GM21786 (cell line): Measurements from ENCODE around the gene CNDP1.
"Not testable (repeated sequence)": the region's sequence is repeated elsewhere in the genome, so short reads cannot be mapped to it uniquely, and the experiment has no call there.

Experiments used
- ATAC-seq: cut with Tn5 transposase; IDR thresholded peaks from one replicate; pipeline ENCODE4 v1.9.1; 2021; ENCODE audit not compliant: unreplicated experiment

The CNDP1 gene

GRCh38 chr18:74520096-74520833 is 14.0 kb upstream of the CNDP1 start:
- no peak for ATAC-seq

DNA sequence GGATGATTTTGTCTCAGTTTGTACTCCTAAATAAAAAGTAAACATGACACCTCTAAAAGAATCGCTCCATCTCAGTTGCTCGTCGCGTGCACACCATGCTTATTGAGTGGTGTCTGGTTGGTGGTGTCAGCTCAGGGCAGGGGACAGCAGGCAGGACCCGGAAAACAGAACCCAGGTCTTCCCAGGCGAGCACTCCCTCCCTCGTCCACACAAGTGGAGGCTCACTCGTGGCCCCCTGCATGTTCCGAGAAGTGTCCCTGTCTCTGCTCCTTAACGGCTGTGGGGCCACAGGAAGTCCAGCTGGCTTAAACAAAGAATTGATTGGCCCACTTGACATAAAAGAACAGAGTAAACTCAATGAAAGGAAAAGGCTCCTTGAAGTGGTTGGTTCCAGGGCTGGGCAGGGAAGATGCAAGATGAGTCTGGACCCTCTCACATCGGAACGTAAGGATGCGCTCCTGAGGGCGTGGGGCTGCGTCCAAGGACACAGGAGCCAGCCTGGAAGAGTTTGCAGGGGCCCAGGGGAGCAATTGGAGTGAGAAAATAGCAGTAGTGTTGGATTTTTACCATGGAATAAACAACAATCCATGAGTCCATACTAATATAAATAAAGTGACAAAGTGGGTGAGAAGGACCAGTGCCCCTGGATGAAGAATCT is 13.1 kb upstream of the CNDP1 start:
- no peak for ATAC-seq

DNA sequence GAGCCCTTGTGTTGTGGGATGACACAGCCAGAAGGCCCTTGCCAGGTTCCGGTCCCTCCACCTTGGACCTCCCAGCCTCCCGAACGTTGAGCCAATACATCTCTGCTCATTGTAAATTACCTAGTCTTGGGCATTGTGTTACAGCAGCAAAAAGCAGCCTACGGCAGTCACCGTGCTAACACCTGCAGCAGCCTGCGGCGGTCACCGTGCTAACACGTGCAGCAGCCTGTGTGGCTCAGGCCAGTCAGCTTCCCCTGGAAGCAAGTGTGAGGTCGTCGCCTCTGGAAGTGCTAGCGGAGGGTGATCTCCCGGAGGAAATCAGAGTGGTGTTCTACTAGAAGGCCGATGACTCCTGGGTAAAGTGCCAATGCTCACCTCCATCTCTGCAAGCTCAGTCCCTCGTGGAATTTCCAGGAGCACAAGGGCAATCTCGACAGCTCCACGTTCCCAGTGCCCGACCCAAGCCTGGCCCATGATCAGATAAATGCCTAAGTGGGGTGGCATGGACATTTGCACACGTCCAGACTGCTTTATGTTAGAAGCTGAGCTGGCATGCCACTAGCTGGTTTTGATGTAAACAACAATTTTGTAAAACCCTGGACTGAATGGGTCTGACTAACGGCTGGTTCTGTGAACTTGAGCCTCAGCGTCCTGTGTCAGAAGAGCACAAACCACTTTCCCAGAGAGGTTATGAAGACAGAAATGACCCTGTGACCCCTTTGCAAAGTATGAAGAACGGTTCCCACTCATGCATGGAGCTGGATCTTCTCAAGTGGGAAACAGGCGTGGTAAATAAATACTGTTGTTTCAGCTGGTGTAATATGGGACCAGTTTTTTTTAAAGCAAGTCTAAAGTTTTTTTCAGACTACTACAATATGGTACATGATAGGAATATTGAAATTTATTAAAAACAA is 11.4 kb upstream of the CNDP1 start:
- ATAC-seq, result no peak

DNA sequence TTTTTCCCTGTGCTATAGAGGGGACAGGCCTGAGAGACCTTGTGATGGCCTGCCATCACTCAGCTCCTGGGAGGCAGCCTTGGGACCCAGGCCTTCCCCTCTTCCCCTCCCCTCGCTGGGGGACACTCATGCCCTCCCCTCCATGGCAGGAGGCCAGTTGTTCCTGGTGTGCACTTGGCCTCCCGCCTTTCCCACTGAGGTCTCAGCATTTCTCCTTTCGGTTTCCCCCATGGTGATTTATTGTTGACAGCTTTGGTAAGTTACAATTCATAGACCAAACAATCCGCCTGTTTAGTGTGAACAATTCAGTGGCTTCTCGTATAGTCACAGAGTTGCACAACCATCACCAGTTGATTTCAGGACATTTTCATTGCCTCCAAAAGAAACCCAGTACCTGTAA is 10.2 kb upstream of the CNDP1 start:
- ATAC-seq, result no peak

- ATAC-seq, result not testable (repeated sequence)
These were observed 9.4 kb upstream of the CNDP1 start for GRCh38 chr18:74524915-74525314.

DNA sequence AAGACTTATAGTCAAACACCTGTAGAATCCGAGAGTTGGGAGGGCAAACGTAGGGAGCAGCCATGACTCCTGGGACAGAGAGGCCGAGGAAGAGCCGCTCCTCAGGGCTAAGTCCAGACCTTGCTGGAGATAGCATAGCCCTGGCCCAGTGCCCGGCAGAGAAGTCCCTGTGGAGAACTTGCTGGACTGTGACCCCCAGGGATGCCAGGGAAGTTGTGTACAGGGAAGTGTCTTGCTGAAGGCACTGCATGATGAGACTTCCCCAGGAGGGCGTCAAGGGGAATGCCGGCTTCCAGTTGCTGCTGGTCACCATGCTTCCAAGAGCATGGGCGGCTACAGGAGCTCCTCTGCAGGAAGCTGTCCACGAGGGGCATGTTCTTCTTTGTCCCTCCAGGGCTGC is 8.6 kb upstream of the CNDP1 start:
- no peak for ATAC-seq

DNA sequence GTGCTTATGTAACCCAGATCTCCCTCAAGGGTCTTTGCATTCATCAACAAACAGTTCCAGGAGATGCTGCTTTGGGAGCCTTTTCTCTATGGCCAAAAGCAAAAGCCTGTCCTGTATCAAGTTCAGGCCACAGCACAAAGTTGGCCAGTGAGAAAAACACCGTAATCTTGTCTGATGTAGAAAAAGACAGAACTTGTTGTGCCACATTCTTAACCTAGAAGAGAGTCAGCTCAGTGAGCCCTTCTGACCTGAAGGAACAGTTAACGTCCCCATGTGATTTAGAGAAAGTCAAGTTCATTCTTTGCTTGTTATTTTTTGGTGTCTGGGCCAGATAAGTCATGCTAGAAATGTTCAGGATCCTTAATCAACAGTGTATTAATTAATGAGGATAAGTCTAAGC is 7.8 kb upstream of the CNDP1 start:
- ATAC-seq, result no peak

DNA sequence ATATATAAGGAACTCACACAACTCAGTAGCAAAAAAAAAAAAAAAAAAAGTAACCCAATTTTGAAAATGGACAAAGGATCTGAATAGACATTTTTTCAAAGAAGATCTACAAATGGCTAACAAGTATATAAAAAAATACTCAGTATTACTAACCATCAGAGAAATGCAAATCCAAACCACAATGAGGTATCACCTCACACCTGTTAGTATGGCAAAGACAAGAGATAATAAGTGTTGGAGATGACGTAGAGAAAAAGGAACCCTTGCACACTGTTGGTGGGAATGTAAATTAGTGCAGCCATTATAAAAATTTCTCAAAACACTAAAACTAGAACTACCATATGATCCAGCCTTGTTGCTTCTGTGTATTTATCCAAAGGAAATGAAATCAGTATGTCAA is 5.8 kb upstream of the CNDP1 start:
- peak; percentile 69 for ATAC-seq

GRCh38 chr18:74528913-74529312 is 5.4 kb upstream of the CNDP1 start:
- ATAC-seq, result no peak

GRCh38 chr18:74529378-74529777 is 4.9 kb upstream of the CNDP1 start:
- ATAC-seq, result no peak

GRCh38 chr18:74529811-74530583 is 4.3 kb upstream of the CNDP1 start:
- ATAC-seq, result no peak

GRCh38 chr18:74530584-74530862 is 3.8 kb upstream of the CNDP1 start:
- no peak for ATAC-seq

DNA sequence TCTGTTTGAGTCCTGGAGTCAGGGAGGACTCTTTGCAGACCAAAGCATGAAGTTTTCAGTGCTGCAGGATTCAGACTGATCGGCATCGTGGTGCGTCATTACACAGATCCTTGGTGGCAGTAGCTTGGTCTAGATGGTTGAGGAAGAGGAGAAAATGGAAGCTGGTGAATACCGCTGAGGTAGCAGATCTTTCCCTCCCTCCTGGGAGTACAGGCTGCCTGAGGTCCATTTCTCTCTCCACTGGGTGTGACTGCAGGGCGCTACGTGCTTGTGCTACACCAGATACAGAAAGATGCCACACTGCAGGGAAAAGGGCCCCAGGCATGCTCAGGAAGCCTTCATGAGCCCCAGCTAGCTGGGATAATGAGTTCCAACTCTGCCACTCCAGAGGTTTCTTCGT is 3.3 kb upstream of the CNDP1 start:
- no peak for ATAC-seq

GRCh38 chr18:74532511-74533025 is 1.7 kb upstream of the CNDP1 start:
- no peak for ATAC-seq

- no peak for ATAC-seq
These were observed 634 bp upstream of the CNDP1 start for GRCh38 chr18:74533666-74534065.

DNA sequence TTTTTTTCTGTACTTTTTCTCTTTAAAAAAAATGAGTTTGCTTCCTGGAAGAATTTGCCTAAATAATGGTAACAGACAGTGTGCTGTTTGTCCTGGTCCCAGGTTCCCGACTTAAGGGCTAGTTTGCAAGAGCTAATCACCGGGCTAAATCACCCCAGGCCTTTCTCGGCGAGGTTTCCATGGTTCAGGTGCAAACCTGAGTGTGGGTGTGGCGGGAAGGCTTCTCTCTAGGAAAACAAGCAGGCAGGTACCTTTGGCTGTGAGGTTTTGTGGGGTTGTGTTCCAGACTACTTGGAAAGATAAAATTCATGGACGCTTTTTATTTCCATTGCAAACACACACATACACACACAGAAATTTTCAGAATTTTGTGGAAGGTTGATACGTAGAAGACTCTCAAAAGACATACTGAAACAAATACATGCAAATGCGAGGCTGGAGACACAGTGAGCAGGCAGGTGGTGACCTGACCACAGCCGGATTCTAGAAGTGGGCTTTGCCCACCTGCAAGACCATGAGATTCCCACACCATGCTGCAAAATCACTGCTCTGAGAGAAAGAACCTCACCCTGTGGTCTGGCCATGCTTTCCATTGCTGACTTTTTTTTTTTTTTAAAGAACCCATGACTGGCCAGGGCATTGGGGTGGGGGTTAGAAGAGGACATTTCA is 815 bp downstream of the CNDP1 start:
- no peak for ATAC-seq

GRCh38 chr18:74539289-74539688 is 5.0 kb downstream of the CNDP1 start:
- ATAC-seq, result no peak

DNA sequence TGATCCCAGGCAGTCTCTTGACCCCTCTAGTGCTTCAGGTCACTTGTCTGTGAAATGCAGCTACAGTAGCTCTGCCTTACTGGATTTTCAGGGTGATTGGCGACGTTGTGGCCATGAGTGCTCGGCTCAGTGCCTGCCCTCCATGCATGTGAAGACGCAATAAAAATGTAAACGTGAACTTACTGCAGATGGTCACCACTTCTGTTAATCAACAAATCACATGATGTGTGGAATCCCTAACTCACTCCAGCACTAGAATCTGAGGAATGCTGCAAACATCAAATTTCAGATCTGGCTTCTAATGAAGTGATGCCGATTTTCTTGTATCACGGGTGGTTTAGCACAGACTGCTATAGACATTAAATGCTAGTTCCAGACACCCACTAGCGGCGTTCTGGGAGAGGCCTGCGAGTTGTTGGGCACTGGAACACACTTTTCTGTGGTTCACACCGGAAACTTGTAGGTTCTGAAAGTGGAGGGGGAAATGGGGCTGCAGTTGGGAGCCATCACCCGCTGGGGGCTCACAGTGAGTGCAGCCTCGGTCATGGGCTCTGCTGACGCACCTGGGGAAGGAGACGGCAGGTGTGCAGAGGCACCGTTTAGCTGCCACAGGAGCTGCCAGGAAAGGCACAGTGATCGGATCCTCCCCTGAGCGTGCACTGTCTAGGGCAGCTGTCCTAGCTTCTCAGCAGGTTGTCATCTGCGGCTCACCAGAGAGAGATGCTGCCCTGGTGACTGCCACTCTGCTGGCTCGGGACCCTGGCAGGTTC is 6.5 kb downstream of the CNDP1 start:
- no peak for ATAC-seq

DNA sequence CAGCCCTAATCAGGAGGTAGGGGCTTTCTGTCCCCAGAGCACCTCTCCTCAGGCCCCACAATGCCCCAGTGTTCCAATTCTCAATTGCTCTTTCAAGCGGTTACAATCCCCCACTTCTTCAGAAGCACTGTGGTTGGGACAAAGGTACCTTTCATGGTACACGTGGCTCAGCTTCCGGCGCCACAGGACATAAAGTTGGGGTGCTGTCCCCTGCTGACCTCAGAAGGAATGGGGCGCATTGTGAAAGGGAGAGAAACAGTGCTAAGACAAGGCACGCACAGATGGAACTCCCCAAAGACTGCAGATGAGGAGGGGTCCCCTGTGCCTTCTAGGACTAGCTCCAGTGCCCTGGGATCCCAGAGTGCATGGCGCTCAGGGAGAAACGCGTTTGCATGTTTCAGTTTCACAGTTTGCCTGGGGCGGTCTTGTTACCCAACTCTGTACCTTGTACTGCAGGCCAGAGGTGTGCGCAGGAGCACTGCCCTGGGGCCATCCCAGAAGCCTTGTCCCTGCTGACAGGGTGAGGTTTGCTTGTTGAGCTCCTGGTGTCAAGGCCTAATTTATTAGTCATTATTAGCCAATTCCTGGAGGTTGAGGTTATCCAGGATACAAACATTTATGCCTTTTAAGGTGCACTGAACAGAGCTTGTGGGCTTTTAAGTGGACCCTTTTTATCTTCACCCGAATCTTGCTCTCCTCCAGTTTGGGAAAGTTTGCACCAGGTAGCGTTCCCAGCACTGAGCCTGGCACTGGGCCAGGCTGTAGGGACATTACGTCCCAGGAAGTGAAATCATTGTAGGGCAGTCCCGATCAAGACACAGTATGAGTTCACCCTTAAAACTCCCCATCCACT is 7.6 kb downstream of the CNDP1 start:
- no peak for ATAC-seq
